Lower lobe of right lung (tissue), 2 donors: ENCODE measurements around the gene KIF21B. TPM values are rescaled to one million over a fixed set of nuclear protein-coding genes. Genes with fewer than 3 reads are reported as not detected.

ENCODE experiments used
- ATAC-seq, 2 donors: fragments of 200-7000 bp; cut with Tn5 transposase; one replicate each; pipeline ENCODE4 v1.9.1; 2020 to 2022; ENCODE audit warnings: mild to moderate bottlenecking in 2 of 2, moderate library complexity in 2 of 2
- DNase-seq: peaks from one replicate; pipeline ENCODE4 v3.0.0-alpha.2; 2020
- H3K27ac ChIP-seq: fragments of 200-600 bp; one replicate; pipeline ENCODE4 v1.8.0; 2022
- H3K27me3 ChIP-seq: fragments of 200-600 bp; one replicate; pipeline ENCODE4 v1.8.0; 2022; ENCODE audit warnings: low read depth
- H3K36me3 ChIP-seq: fragments of 200-600 bp; one replicate; pipeline ENCODE4 v1.8.0; 2022; ENCODE audit warnings: mild to moderate bottlenecking
- H3K4me1 ChIP-seq: fragments of 200-600 bp; one replicate; pipeline ENCODE4 v1.8.0; 2022
- H3K4me3 ChIP-seq: fragments of 200-600 bp; one replicate; pipeline ENCODE4 v1.8.0; 2022; ENCODE audit warnings: mild to moderate bottlenecking
- H3K9me3 ChIP-seq: fragments of 200-600 bp; one replicate; pipeline ENCODE4 v1.8.0; 2022
- CTCF ChIP-seq: fragments of 200-600 bp; IDR thresholded peaks from one replicate; pipeline ENCODE4 v1.8.0; 2022; ENCODE audit warnings: antibody characterized with exemption, mild to moderate bottlenecking
- intact Hi-C: fragments of 100-400 bp; cut with DNase I; formaldehyde crosslinking; loops from one replicate; pipeline ENCODE4 v1.11.0; 2022
- total RNA-seq: library from RNA; stranded (reverse); fragmentation: NEBNext Ultra II Directional; extraction: Animal tissue kit (Norgen Biotek cat#: 25700); gene quantifications from one replicate; pipeline ENCODE4 v1.2.1, GENCODE V29; 2021
- donor health status: DM: no; HTN: yes; CAD: no; lungs with severe emphysema.

Gene KIF21B
- total RNA-seq, 1 donor from 2014 or later, result 4.7 TPM

- DNase-seq (no peak), ATAC-seq (no peak)
- H3K27ac ChIP-seq, result no peak overlapping the region
- TF ChIP-seq CTCF, result no peak
- H3K4me3 ChIP-seq, result no peak overlapping the region
- peaks cover 5% of the 10 kb centered on the region for H3K36me3 ChIP-seq
- intact Hi-C loops, result loop anchor here (5.0 kb wide), 1 partner anchor 71 kb away; no protein-coding TSS in a partner anchor
- H3K4me1 ChIP-seq, result peaks cover 7% of the 10 kb centered on the region
- H3K27me3 ChIP-seq, result no peaks in the 10 kb centered on the region
- no peaks in the 10 kb centered on the region for H3K9me3 ChIP-seq
Observed at GRCh38 chr1:200970771-200971427, 52.6 kb downstream of the KIF21B start.

- H3K9me3 ChIP-seq, result no peaks in the 10 kb centered on the region
- no peak overlapping the region for H3K27ac ChIP-seq
- intact Hi-C loops, result loop anchor here (5.0 kb wide), 1 partner anchor 72 kb away; no protein-coding TSS in a partner anchor
- no peak overlapping the region for H3K4me3 ChIP-seq
- DNase-seq (no peak), ATAC-seq (no peak)
- no peaks in the 10 kb centered on the region for H3K27me3 ChIP-seq
- H3K36me3 ChIP-seq, result peaks cover 5% of the 10 kb centered on the region
- H3K4me1 ChIP-seq, result peaks cover 7% of the 10 kb centered on the region
- no peak for TF ChIP-seq CTCF
Observed at GRCh38 chr1:200969726-200970561, 53.6 kb downstream of the KIF21B start.

GRCh38 chr1:200968469-200969410, 54.8 kb downstream of the KIF21B start:
- ATAC-seq, result no peak
- Histone ChIP-seq H3K27me3 (no peaks in the 10 kb centered on the region), H3K9me3 (no peaks in the 10 kb centered on the region), H3K27ac (no peak overlapping the region), H3K36me3 (peaks cover 5% of the 10 kb centered on the region), H3K4me3 (no peak overlapping the region), H3K4me1 (peaks cover 7% of the 10 kb centered on the region)
- intact Hi-C loops, result no loop called here
- no peak for DNase-seq
- TF ChIP-seq CTCF, result no peak

GRCh38 chr1:200967693-200968468, 55.6 kb downstream of the KIF21B start:
- no peak for TF ChIP-seq CTCF
- Histone ChIP-seq H3K4me3 (no peak overlapping the region), H3K9me3 (no peaks in the 10 kb centered on the region), H3K27me3 (no peaks in the 10 kb centered on the region), H3K27ac (no peak overlapping the region), H3K36me3 (peaks cover 5% of the 10 kb centered on the region), H3K4me1 (peaks cover 7% of the 10 kb centered on the region)
- intact Hi-C loops, result no loop called here
- ATAC-seq, result no peak
- DNase-seq, result no peak
